SK-N-MC (cell line): ENCODE results near the gene GSTA2.

ENCODE experiments used
- EZH2 ChIP-seq: fragments of 200-600 bp; sonication (generic); IDR thresholded peaks from one replicate; pipeline ENCODE4 v1.6.1; 2017; ENCODE audit warnings: antibody characterized with exemption
- POLR2AphosphoS5 ChIP-seq: IDR thresholded peaks from 2 replicates; pipeline ENCODE4 v1.6.1; 2012; ENCODE audit warnings: mild to moderate bottlenecking, low read depth, low read length, borderline replicate concordance

GRCh38 chr6:52801188-52801841 is 38.0 kb upstream of the GSTA2 start:
- TF ChIP-seq POLR2AphosphoS5 (no peak), EZH2 (no peak)
